Stimulated activated CD8-positive, alpha-beta memory T cell treated with anti-CD3 and anti-CD28 coated beads, Interleukin-7, amount 100 ng/mL, for 4 hours (primary cell): ENCODE data around the gene DGKB.

ENCODE experiments used
- DNase-seq, 2 donors: peaks; one replicate each; pipeline ENCODE4 v3.0.0-alpha.2; 2020; ENCODE audit warnings: low read depth in 2 of 2

The DGKB gene

GRCh38 chr7:14389181-14389591, 513.4 kb downstream of the DGKB start:
- no peak for DNase-seq

GRCh38 chr7:14385074-14385473, 517.5 kb downstream of the DGKB start:
- DNase-seq = no peak

- no peak for DNase-seq
Measured at GRCh38 chr7:14381936-14382335, 520.6 kb downstream of the DGKB start.

- no peak for DNase-seq
Measured at GRCh38 chr7:14381306-14381705, 521.2 kb downstream of the DGKB start.

- DNase-seq = no peak
Measured at GRCh38 chr7:14380881-14381280, 521.7 kb downstream of the DGKB start.

- no peak for DNase-seq
Measured at GRCh38 chr7:14377646-14378266, 524.8 kb downstream of the DGKB start.

GRCh38 chr7:14376711-14377110, 525.8 kb downstream of the DGKB start:
- DNase-seq = no peak

- DNase-seq = no peak
Measured at GRCh38 chr7:14375998-14376397, 526.6 kb downstream of the DGKB start.

GRCh38 chr7:14374336-14374735, 528.2 kb downstream of the DGKB start:
- DNase-seq = no peak

- no peak for DNase-seq
Measured at GRCh38 chr7:14368285-14368684, 534.3 kb downstream of the DGKB start.

GRCh38 chr7:14351167-14351566, 551.4 kb downstream of the DGKB start:
- no peak for DNase-seq

- no peak for DNase-seq
Measured at GRCh38 chr7:14341200-14341775, 561.3 kb downstream of the DGKB start.

GRCh38 chr7:14340393-14341074, 562.0 kb downstream of the DGKB start:
- no peak for DNase-seq

- DNase-seq = no peak
Measured at GRCh38 chr7:14339861-14340260, 562.7 kb downstream of the DGKB start.

- no peak for DNase-seq
Measured at GRCh38 chr7:14336256-14336655, 566.3 kb downstream of the DGKB start.

GRCh38 chr7:14332155-14332554, 570.4 kb downstream of the DGKB start:
- no peak for DNase-seq

- DNase-seq = no peak
Measured at GRCh38 chr7:14324767-14325166, 577.8 kb downstream of the DGKB start.

- DNase-seq = no peak
Measured at GRCh38 chr7:14322724-14323123, 579.8 kb downstream of the DGKB start.

GRCh38 chr7:14321947-14322346, 580.6 kb downstream of the DGKB start:
- DNase-seq = no peak

- no peak for DNase-seq
Measured at GRCh38 chr7:14309432-14309831, 593.1 kb downstream of the DGKB start.

GRCh38 chr7:14305233-14305866, 597.2 kb downstream of the DGKB start:
- DNase-seq = no peak

GRCh38 chr7:14303536-14303935, 599.0 kb downstream of the DGKB start:
- DNase-seq = no peak

GRCh38 chr7:14294637-14295036, 607.9 kb downstream of the DGKB start:
- no peak for DNase-seq
